H9 (cell line): ENCODE results near the gene NOXA1. TPM values are rescaled to one million over a fixed set of nuclear protein-coding genes. Genes with fewer than 3 reads are reported as not detected.

ENCODE experiments used
- DNase-seq: peaks from one replicate; pipeline ENCODE4 v3.0.0-alpha.2; 2017
- H2AFZ ChIP-seq: one replicate; pipeline ENCODE4 v1.6.1; 2013; ENCODE audit warnings: mild to moderate bottlenecking, low read length, control low read depth, moderate library complexity
- H2AK5ac ChIP-seq: 2 replicates; pipeline ENCODE4 v1.6.1; 2013; ENCODE audit warnings: low read length, control low read depth, mixed read lengths; ENCODE audit not compliant: insufficient read length
- H2BK120ac ChIP-seq: one replicate; pipeline ENCODE4 v1.6.1; 2013; ENCODE audit warnings: low read depth, mild to moderate bottlenecking, low read length, control low read depth, inconsistent platforms; ENCODE audit not compliant: poor library complexity, severe bottlenecking
- H2BK12ac ChIP-seq: 2 replicates; pipeline ENCODE4 v1.6.1; 2013; ENCODE audit warnings: low read length, control low read depth, mixed read lengths, low read depth; ENCODE audit not compliant: insufficient read length
- H2BK15ac ChIP-seq: 2 replicates; pipeline ENCODE4 v1.6.1; 2013; ENCODE audit warnings: low read depth, low read length, control low read depth
- H2BK20ac ChIP-seq: one replicate; pipeline ENCODE4 v1.6.1; 2013; ENCODE audit warnings: low read depth, mild to moderate bottlenecking, low read length, control low read depth, inconsistent platforms; ENCODE audit not compliant: poor library complexity, severe bottlenecking
- H2BK5ac ChIP-seq: 2 replicates; pipeline ENCODE4 v1.6.1; 2013; ENCODE audit warnings: low read length, control low read depth, mixed read lengths; ENCODE audit not compliant: insufficient read length
- H3K14ac ChIP-seq: 2 replicates; pipeline ENCODE4 v1.6.1; 2013; ENCODE audit warnings: low read length, control low read depth; ENCODE audit not compliant: insufficient read depth
- H3K18ac ChIP-seq: 2 replicates; pipeline ENCODE4 v1.6.1; 2013; ENCODE audit warnings: low read depth, mild to moderate bottlenecking, mixed read lengths, low read length, control low read depth; ENCODE audit not compliant: insufficient read length
- H3K23ac ChIP-seq: 2 replicates; pipeline ENCODE4 v1.6.1; 2013; ENCODE audit warnings: low read length, control low read depth, mixed read lengths, low read depth; ENCODE audit not compliant: insufficient read length
- H3K23me2 ChIP-seq: 2 replicates; pipeline ENCODE4 v1.6.1; 2013; ENCODE audit warnings: low read depth, mild to moderate bottlenecking, mixed read lengths, low read length, control low read depth; ENCODE audit not compliant: insufficient read length, poor library complexity, severe bottlenecking
- H3K27ac ChIP-seq: 2 replicates; pipeline ENCODE4 v1.5.1; 2013; ENCODE audit warnings: low read length, control low read depth, mixed read lengths, low read depth; ENCODE audit not compliant: insufficient read length
- H3K27me3 ChIP-seq: 2 replicates; pipeline ENCODE4 v1.6.1; 2013; ENCODE audit warnings: low read length, control low read depth, inconsistent platforms; ENCODE audit not compliant: insufficient read depth
- H3K4ac ChIP-seq: 2 replicates; pipeline ENCODE4 v1.6.1; 2013; ENCODE audit warnings: low read depth, mild to moderate bottlenecking, control low read depth, inconsistent platforms, low read length, moderate library complexity
- H3K4me1 ChIP-seq: 2 replicates; pipeline ENCODE4 v1.6.1; 2013; ENCODE audit warnings: low read length, control low read depth, inconsistent platforms; ENCODE audit not compliant: insufficient read depth
- H3K4me2 ChIP-seq: 2 replicates; pipeline ENCODE4 v1.6.1; 2013; ENCODE audit warnings: low read length, control low read depth, mixed read lengths; ENCODE audit not compliant: insufficient read length, insufficient read depth
- H3K56ac ChIP-seq: 2 replicates; pipeline ENCODE4 v1.6.1; 2013; ENCODE audit warnings: low read depth, mild to moderate bottlenecking, mixed read lengths, low read length, control low read depth; ENCODE audit not compliant: insufficient read length
- H3K79me1 ChIP-seq: 2 replicates; pipeline ENCODE4 v1.6.1; 2013; ENCODE audit warnings: low read depth, mild to moderate bottlenecking, moderate library complexity, low read length, control low read depth, inconsistent platforms; ENCODE audit not compliant: insufficient read depth, poor library complexity, severe bottlenecking
- H3K79me2 ChIP-seq: 2 replicates; pipeline ENCODE4 v1.6.1; 2013; ENCODE audit warnings: low read length, control low read depth, inconsistent platforms; ENCODE audit not compliant: insufficient read depth
- H3K9ac ChIP-seq: 2 replicates; pipeline ENCODE4 v1.6.1; 2013; ENCODE audit warnings: low read length, control low read depth, mixed read lengths; ENCODE audit not compliant: insufficient read length; ENCODE audit errors: extremely low read depth
- H3K9me3 ChIP-seq: one replicate; pipeline ENCODE4 v1.6.1; 2013; ENCODE audit warnings: low read depth, low read length, inconsistent platforms; ENCODE audit not compliant: control insufficient read depth
- H3T11ph ChIP-seq: one replicate; pipeline ENCODE4 v1.6.1; 2013; ENCODE audit warnings: mild to moderate bottlenecking, low read length, control low read depth, inconsistent platforms
- H4K20me1 ChIP-seq: one replicate; pipeline ENCODE4 v1.6.1; 2013; ENCODE audit not compliant: control insufficient read depth, insufficient read length, insufficient read depth
- H4K5ac ChIP-seq: 2 replicates; pipeline ENCODE4 v1.6.1; 2013; ENCODE audit warnings: low read depth, mild to moderate bottlenecking, mixed read lengths, low read length, control low read depth; ENCODE audit not compliant: insufficient read length
- H4K8ac ChIP-seq: replicated peaks from 2 replicates; pipeline ENCODE4 v1.6.1; 2013; ENCODE audit warnings: low read length, control low read depth, mixed read lengths, low read depth; ENCODE audit not compliant: insufficient read length
- H4K91ac ChIP-seq: 2 replicates; pipeline ENCODE4 v1.6.1; 2013; ENCODE audit warnings: low read depth, mild to moderate bottlenecking, moderate library complexity, mixed read lengths, low read length, control low read depth; ENCODE audit not compliant: insufficient read length
- H3K27ac Mint-ChIP-seq, 3 experiments: 2 replicates in 2 of 3; 3 replicates in 1 of 3; pipeline ENCODE4 v1.8.0; 2020 to 2021; ENCODE audit warnings: mixed read lengths in 3 of 3, mild to moderate bottlenecking in 1 of 3, moderate library complexity in 1 of 3
- H3K27me3 Mint-ChIP-seq: 2 replicates; pipeline ENCODE4 v1.8.0; 2021; ENCODE audit warnings: low read depth, mild to moderate bottlenecking, moderate library complexity, mixed read lengths
- H3K36me3 Mint-ChIP-seq, 3 experiments: 2 replicates in 2 of 3; 3 replicates in 1 of 3; pipeline ENCODE4 v1.8.0; 2020 to 2021; ENCODE audit warnings: low read depth in 3 of 3, mixed read lengths in 3 of 3; ENCODE audit not compliant: insufficient read depth in 1 of 3
- H3K4me1 Mint-ChIP-seq, 2 experiments: 2 replicates each; pipeline ENCODE4 v1.8.0; 2020; ENCODE audit warnings: mixed read lengths in 2 of 2
- H3K4me3 Mint-ChIP-seq, 2 experiments: 2 replicates in 1 of 2; 3 replicates in 1 of 2; pipeline ENCODE4 v1.8.0; 2020 to 2021; ENCODE audit warnings: mild to moderate bottlenecking in 2 of 2, mixed read lengths in 2 of 2, moderate library complexity in 1 of 2
- H3K9me3 Mint-ChIP-seq, 2 experiments: 2 replicates in 1 of 2; 3 replicates in 1 of 2; pipeline ENCODE4 v1.8.0; 2020; ENCODE audit warnings: mild to moderate bottlenecking in 2 of 2, mixed read lengths in 2 of 2, moderate library complexity in 1 of 2
- CTCF ChIP-seq: fragments of 200-600 bp; sonication (generic); conservative IDR thresholded peaks from 3 replicates; pipeline ENCODE4 v1.8.0; 2021; ENCODE audit warnings: antibody characterized with exemption, mild to moderate bottlenecking
- WGBS: extraction: QIAGEN DNeasy Blood & Tissue Kit; methylation state at CpG from one replicate; pipeline ENCODE4 v1.1.7; 2013; ENCODE audit warnings: missing lambda C conversion rate, low lambda C conversion rate, mixed read lengths; ENCODE audit not compliant: insufficient read length; ENCODE audit errors: extremely low coverage; 5-methylcytosine and 5-hydroxymethylcytosine counted together
- total RNA-seq: library from RNA; stranded (reverse); gene quantifications from 2 replicates; pipeline ENCODE4 v1.2.1, GENCODE V29; 2021

NOXA1 gene
- total RNA-seq, 1 experiment from 2014 or later = 2.0 TPM

GRCh38 chr9:137427454-137428310 is 4.5 kb downstream of the NOXA1 start:
- Histone ChIP-seq H3T11ph (no peak overlapping the region), H3K9me3 (no peaks in the 10 kb centered on the region), H2BK120ac (no peak overlapping the region), H3K18ac (no peak overlapping the region), H3K14ac (no peak overlapping the region), H4K91ac (no peak overlapping the region), H3K23ac (no peak overlapping the region), H2AK5ac (no peak overlapping the region), H3K4ac (no peak overlapping the region), H3K4me1 (no peaks in the 10 kb centered on the region), H3K79me2 (no peaks in the 10 kb centered on the region), H3K9ac (no peak overlapping the region), H2AFZ (no peak overlapping the region), H2BK5ac (no peak overlapping the region), H2BK15ac (no peak overlapping the region), H3K27me3 (no peaks in the 10 kb centered on the region), H3K79me1 (no peaks in the 10 kb centered on the region), H2BK20ac (no peak overlapping the region), H3K4me2 (no peak overlapping the region), H3K23me2 (peaks cover 5% of the 10 kb centered on the region), H4K20me1 (no peaks in the 10 kb centered on the region), H3K27ac (no peak overlapping the region), H4K5ac (no peak overlapping the region), H4K8ac (no peak overlapping the region), H2BK12ac (no peak overlapping the region), H3K56ac (no peak overlapping the region)
- Mint-ChIP-seq H3K27me3 (peaks cover 10% of the 10 kb centered on the region), H3K9me3 (no peaks in the 10 kb centered on the region), H3K27ac (no peak overlapping the region), H3K4me3 (no peak overlapping the region), H3K4me1 (no peaks in the 10 kb centered on the region; a peak in 1 of 4 replicates), H3K36me3 (no peaks in the 10 kb centered on the region)
- WGBS = no CpG with 5 or more reads among the region's 27 CpGs
- TF ChIP-seq CTCF = no peak
- no peak for DNase-seq
